ENCODE results near the gene EIF2AK3.

DNA sequence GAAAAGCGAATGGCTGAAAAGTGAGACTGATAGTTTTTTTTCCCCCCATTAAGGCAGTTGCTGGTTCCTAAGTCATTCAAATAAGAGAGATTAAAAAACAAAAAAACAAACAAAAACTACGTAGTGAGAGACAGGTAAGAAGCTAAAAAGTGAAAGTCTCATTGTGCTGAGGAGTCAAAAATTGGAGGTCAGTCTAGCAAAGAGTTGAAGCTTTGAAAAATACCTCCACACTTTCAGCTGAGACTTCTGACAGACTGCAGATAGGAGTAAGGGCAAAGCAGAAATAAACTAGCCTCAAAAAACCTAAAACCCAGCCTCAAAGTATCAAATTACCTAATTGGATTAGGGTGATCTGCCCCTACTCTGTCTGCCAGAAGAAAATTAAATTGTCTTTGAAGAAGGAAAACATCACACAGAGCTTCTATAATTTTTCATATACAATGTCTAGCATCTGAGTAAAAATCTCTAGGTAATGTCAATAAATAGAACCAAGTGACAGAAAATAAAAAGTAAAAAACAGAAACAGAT lies 10.9 kb upstream of the EIF2AK3 start:
- TF ChIP-seq POLR2AphosphoS5 (IDR thresholded peaks at IDR 0.05; ENCODE audit: borderline replicate concordance, low read depth, low read length) (no peak), EZH2 (IDR thresholded peaks at IDR 0.05) (no peak), FOXP2 (optimal IDR thresholded peaks at IDR 0.05; ENCODE audit: control extremely low read depth, extremely low read length, insufficient read depth) (no peak)

Data from SK-N-MC (cell line).